ENCODE measurements around the gene PLBD2.

- TF ChIP-seq CTCF (IDR thresholded peaks at IDR 0.05) (no peak), POLR2A (IDR thresholded peaks at IDR 0.05) (no peak), POLR2AphosphoS5 (IDR thresholded peaks at IDR 0.05; ENCODE audit: insufficient read depth in 1 of 2, low read depth in 1 of 2) (no peak)
Observed at GRCh38 chr12:113340061-113340460, 18.3 kb upstream of the PLBD2 start.

Measured in vagina (tissue), 2 donors.